T-helper 2 cell treated with Interferon-gamma antibody and Interleukin-4, amounts not matched to agents 5 μg/mL and 100 μg/mL, for 36 hours (primary cell): ENCODE data around the gene CHRND.

Source experiments
- DNase-seq: peaks from one replicate; pipeline ENCODE4 v3.0.0; 2021; ENCODE audit warnings: low spot score
- H3K27ac Mint-ChIP-seq: one replicate; pipeline ENCODE4 v1.8.0; 2021; ENCODE audit warnings: mild to moderate bottlenecking, mixed read lengths
- H3K27me3 Mint-ChIP-seq: one replicate; pipeline ENCODE4 v1.8.0; 2021; ENCODE audit warnings: low read depth, mixed read lengths
- H3K36me3 Mint-ChIP-seq: one replicate; pipeline ENCODE4 v1.8.0; 2021; ENCODE audit warnings: low read depth, mixed read lengths
- H3K4me1 Mint-ChIP-seq: one replicate; pipeline ENCODE4 v1.8.0; 2021; ENCODE audit warnings: low read depth, mixed read lengths
- H3K4me3 Mint-ChIP-seq: one replicate; pipeline ENCODE4 v1.8.0; 2022; ENCODE audit warnings: mild to moderate bottlenecking, moderate library complexity, mixed read lengths
- H3K9me3 Mint-ChIP-seq: one replicate; pipeline ENCODE4 v1.8.0; 2021; ENCODE audit warnings: mixed read lengths

CHRND gene

GRCh38 chr2:232505856-232506255 lies 20.1 kb upstream of the CHRND start:
- Mint-ChIP-seq H3K27me3 (peaks cover 39% of the 10 kb centered on the region), H3K9me3 (no peaks in the 10 kb centered on the region), H3K27ac (no peak overlapping the region), H3K4me3 (no peak overlapping the region), H3K36me3 (no peaks in the 10 kb centered on the region), H3K4me1 (peaks cover 2% of the 10 kb centered on the region)
- DNase-seq, result no peak

- Mint-ChIP-seq H3K36me3 (no peaks in the 10 kb centered on the region), H3K27ac (no peak overlapping the region), H3K4me3 (no peak overlapping the region), H3K27me3 (peaks cover 32% of the 10 kb centered on the region), H3K4me1 (peaks cover 2% of the 10 kb centered on the region), H3K9me3 (no peaks in the 10 kb centered on the region)
- no peak for DNase-seq
Observed at GRCh38 chr2:232506709-232507108, 19.3 kb upstream of the CHRND start.

- peaks cover 23% of the 10 kb centered on the region for H3K27me3 Mint-ChIP-seq
- H3K27ac Mint-ChIP-seq, result no peak overlapping the region
- H3K36me3 Mint-ChIP-seq, result no peaks in the 10 kb centered on the region
- H3K4me3 Mint-ChIP-seq, result no peak overlapping the region
- no peak for DNase-seq
- H3K4me1 Mint-ChIP-seq, result no peaks in the 10 kb centered on the region
- no peaks in the 10 kb centered on the region for H3K9me3 Mint-ChIP-seq
Observed at GRCh38 chr2:232508251-232508650, 17.7 kb upstream of the CHRND start.

- no peaks in the 10 kb centered on the region for H3K36me3 Mint-ChIP-seq
- no peaks in the 10 kb centered on the region for H3K9me3 Mint-ChIP-seq
- H3K27ac Mint-ChIP-seq, result no peak overlapping the region
- no peak overlapping the region for H3K4me3 Mint-ChIP-seq
- no peak for DNase-seq
- H3K4me1 Mint-ChIP-seq, result no peaks in the 10 kb centered on the region
- peaks cover 8% of the 10 kb centered on the region for H3K27me3 Mint-ChIP-seq
Observed at GRCh38 chr2:232511336-232511890, 14.5 kb upstream of the CHRND start.

- H3K4me1 Mint-ChIP-seq, result no peaks in the 10 kb centered on the region
- H3K9me3 Mint-ChIP-seq, result no peaks in the 10 kb centered on the region
- H3K27ac Mint-ChIP-seq, result no peak overlapping the region
- no peak overlapping the region for H3K4me3 Mint-ChIP-seq
- H3K36me3 Mint-ChIP-seq, result no peaks in the 10 kb centered on the region
- peaks cover 8% of the 10 kb centered on the region for H3K27me3 Mint-ChIP-seq
- no peak for DNase-seq
Observed at GRCh38 chr2:232512602-232513001, 13.4 kb upstream of the CHRND start.

- Mint-ChIP-seq H3K4me1 (no peaks in the 10 kb centered on the region), H3K9me3 (no peaks in the 10 kb centered on the region), H3K4me3 (no peak overlapping the region), H3K27ac (no peak overlapping the region), H3K27me3 (peaks cover 8% of the 10 kb centered on the region), H3K36me3 (no peaks in the 10 kb centered on the region)
- no peak for DNase-seq
Observed at GRCh38 chr2:232513353-232513752, 12.6 kb upstream of the CHRND start.

- H3K27me3 Mint-ChIP-seq, result peaks cover 13% of the 10 kb centered on the region
- H3K9me3 Mint-ChIP-seq, result no peaks in the 10 kb centered on the region
- H3K4me3 Mint-ChIP-seq, result no peak overlapping the region
- no peak for DNase-seq
- H3K36me3 Mint-ChIP-seq, result no peaks in the 10 kb centered on the region
- H3K27ac Mint-ChIP-seq, result no peak overlapping the region
- H3K4me1 Mint-ChIP-seq, result no peaks in the 10 kb centered on the region
Observed at GRCh38 chr2:232515639-232516038, 10.3 kb upstream of the CHRND start.

GRCh38 chr2:232516551-232516950 lies 9.4 kb upstream of the CHRND start:
- no peak overlapping the region for H3K27ac Mint-ChIP-seq
- H3K4me3 Mint-ChIP-seq, result no peak overlapping the region
- H3K4me1 Mint-ChIP-seq, result peaks cover 1% of the 10 kb centered on the region
- no peaks in the 10 kb centered on the region for H3K36me3 Mint-ChIP-seq
- peaks cover 17% of the 10 kb centered on the region for H3K27me3 Mint-ChIP-seq
- no peak for DNase-seq
- H3K9me3 Mint-ChIP-seq, result no peaks in the 10 kb centered on the region

- Mint-ChIP-seq H3K36me3 (no peaks in the 10 kb centered on the region), H3K27me3 (peaks cover 20% of the 10 kb centered on the region), H3K4me3 (no peak overlapping the region), H3K27ac (no peak overlapping the region), H3K4me1 (peaks cover 1% of the 10 kb centered on the region), H3K9me3 (no peaks in the 10 kb centered on the region)
- no peak for DNase-seq
Observed at GRCh38 chr2:232518844-232519243, 7.1 kb upstream of the CHRND start.

- no peak within 1 kb of the TSS for H3K27ac Mint-ChIP-seq
- H3K9me3 Mint-ChIP-seq, result no peaks in the 10 kb centered on the region
- H3K27me3 Mint-ChIP-seq, result peaks cover 23% of the 10 kb centered on the region
- H3K4me1 Mint-ChIP-seq, result peaks cover 1% of the 10 kb centered on the region
- H3K4me3 Mint-ChIP-seq, result no peak within 1 kb of the TSS
- H3K36me3 Mint-ChIP-seq, result no peaks in the 10 kb centered on the region
- no peak for DNase-seq
Observed at GRCh38 chr2:232519581-232520438, 6.2 kb upstream of the CHRND start, which contains the start of gene PRSS56. Gene PRSS56, plus strand, starts transcription at chr2:232520388. Its CDS starts 211 bp downstream, at chr2:232520599.

- Mint-ChIP-seq H3K9me3 (no peaks in the 10 kb centered on the region), H3K4me1 (peaks cover 1% of the 10 kb centered on the region), H3K36me3 (no peaks in the 10 kb centered on the region), H3K4me3 (no peak overlapping the region), H3K27ac (no peak overlapping the region), H3K27me3 (peaks cover 23% of the 10 kb centered on the region)
- DNase-seq, result no peak
Observed at GRCh38 chr2:232520489-232520888, 5.5 kb upstream of the CHRND start.

- no peak overlapping the region for H3K27ac Mint-ChIP-seq
- no peak overlapping the region for H3K4me3 Mint-ChIP-seq
Observed at GRCh38 chr2:232521098-232521497, 4.9 kb upstream of the CHRND start.

GRCh38 chr2:232521959-232522622 lies 3.9 kb upstream of the CHRND start:
- peaks cover 28% of the 10 kb centered on the region for H3K27me3 Mint-ChIP-seq
- no peaks in the 10 kb centered on the region for H3K9me3 Mint-ChIP-seq
- no peaks in the 10 kb centered on the region for H3K36me3 Mint-ChIP-seq
- peak; percentile 49 for DNase-seq
- H3K27ac Mint-ChIP-seq, result no peak overlapping the region
- H3K4me3 Mint-ChIP-seq, result no peak overlapping the region
- peaks cover 1% of the 10 kb centered on the region for H3K4me1 Mint-ChIP-seq

More at GRCh38 chr2:232521098-232521497, 4.9 kb upstream of the CHRND start:
- H3K36me3 Mint-ChIP-seq, result no peaks in the 10 kb centered on the region
- DNase-seq, result no peak
- H3K9me3 Mint-ChIP-seq, result no peaks in the 10 kb centered on the region
- peaks cover 23% of the 10 kb centered on the region for H3K27me3 Mint-ChIP-seq
- peaks cover 1% of the 10 kb centered on the region for H3K4me1 Mint-ChIP-seq
